HG03095 (cell line): Measurements from ENCODE around the gene TMPRSS7.

Source experiments
- ATAC-seq: cut with Tn5 transposase; IDR thresholded peaks from one replicate; pipeline ENCODE4 v1.9.1; 2021; ENCODE audit warnings: moderate library complexity; ENCODE audit not compliant: unreplicated experiment

The TMPRSS7 gene

DNA sequence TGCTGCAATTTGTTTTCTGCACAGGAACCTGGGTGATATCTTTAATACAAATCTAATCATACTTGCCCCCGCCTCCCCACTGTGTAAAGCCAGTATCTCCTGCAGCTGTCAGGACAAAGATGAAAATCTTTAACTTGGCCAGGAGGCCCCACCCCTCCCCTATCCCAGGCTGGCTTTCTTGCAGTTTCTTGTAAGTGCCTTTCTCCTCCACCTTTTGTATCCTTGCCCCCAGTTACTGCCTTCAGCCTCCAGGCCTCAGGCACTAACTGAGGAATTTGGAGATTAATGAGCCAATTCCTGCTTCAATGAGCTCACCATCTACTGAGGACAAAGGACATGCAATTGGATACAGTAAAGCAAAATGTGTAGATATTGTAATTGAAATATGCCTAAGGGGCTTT, 92.0 kb downstream of the TMPRSS7 start:
- no peak for ATAC-seq

DNA sequence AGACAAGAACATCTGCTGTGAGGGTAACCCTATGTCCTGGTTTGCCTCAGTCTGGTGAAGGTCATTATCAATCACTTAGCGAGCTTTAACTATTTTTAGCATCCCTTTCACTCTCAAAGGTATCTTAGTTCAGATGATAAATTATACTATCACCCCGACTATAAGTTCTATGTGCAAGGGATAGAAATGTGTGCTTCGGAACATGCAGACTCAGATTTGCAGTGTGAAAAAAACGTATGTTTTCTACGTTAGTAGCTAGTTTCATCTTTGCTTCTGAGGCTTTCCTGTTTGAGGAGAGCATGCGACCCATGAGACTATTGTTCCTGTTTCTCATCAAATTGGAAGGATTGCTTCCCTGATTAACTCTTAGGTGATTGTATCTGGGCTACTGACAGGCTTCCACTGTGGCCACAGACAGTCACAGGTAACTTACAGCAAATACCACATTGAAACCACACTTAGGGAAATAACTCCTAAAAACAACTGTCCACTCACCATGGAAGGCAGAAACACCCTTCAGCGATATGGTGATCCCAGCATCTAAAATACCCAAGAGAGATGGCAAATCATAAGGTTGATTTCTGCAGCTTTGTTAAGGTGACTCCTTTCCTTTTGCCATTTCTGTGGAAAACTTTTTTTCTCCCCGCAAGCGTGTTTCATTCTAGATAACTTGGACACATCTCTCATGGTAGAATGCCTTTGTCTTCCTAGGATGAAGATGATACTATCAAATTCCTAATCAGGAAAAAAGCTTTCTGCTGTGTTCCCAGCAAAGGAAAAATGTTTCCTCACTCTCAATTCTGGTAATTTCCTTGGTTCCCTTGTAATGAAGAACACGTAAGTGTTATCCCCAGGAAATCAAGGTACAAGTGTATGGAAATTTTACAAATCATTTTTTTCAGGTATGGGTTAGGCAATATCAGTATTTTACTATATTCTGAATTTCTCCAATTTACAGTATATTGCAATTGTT, 93.3 kb downstream of the TMPRSS7 start:
- no peak for ATAC-seq

GRCh38 chr3:112128843-112129727, 94.5 kb downstream of the TMPRSS7 start:
- peak; percentile 43 for ATAC-seq

DNA sequence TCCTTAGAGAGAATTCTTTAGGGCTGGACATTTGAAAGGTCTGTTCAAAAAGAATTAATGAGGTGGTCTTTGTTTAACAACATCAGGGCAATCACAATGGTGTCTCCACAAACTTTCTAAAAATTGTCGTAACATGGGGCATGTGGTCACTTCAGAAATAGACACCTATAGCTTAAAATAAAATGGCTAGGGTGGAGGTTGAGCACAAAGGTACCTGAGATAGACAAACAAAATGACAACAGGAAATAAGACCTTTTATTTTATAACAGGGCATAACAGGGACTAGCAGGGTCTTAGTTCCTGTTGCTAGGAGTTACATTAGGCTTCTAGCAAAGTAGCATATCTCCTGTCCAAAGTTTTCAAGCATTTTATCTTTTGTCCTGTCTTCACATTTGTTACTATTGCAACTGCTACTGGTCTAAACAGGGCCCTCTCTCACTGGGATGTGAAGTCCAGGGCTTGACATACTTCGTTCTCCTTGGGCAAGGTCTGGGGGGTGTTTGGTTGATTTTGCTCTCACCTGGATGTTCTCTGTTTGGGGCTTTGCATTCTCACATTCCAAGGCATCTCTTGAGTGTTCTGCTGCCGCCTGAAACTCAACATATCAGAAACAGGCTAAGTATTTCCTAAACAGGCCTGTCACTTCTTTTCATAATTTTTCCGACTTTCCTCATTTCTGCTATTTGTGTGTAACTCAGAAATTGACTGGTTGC, 95.5 kb downstream of the TMPRSS7 start:
- ATAC-seq, result no peak

DNA sequence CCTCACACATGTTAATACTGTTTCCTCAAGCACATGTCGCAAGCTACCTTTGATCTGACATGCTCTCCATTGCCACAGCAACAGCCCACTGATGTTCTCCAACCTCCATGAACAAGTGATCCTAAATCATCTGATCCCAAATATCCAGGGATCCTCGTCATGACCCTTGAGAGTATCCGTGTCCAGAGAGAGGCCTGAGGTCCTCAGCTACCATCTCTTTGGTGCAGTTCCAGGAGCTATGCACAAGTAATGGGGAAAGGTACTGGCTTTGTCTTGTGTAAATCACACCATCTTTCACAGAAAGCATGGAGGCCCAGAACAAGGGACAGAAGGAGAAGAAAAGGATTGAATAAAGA, 96.1 kb downstream of the TMPRSS7 start:
- ATAC-seq, result no peak
